ENCODE data around the gene CAPZA1.

GRCh38 chr1:112703706-112704105 lies 84.1 kb downstream of the CAPZA1 start:
- TF ChIP-seq, protein P1, sequence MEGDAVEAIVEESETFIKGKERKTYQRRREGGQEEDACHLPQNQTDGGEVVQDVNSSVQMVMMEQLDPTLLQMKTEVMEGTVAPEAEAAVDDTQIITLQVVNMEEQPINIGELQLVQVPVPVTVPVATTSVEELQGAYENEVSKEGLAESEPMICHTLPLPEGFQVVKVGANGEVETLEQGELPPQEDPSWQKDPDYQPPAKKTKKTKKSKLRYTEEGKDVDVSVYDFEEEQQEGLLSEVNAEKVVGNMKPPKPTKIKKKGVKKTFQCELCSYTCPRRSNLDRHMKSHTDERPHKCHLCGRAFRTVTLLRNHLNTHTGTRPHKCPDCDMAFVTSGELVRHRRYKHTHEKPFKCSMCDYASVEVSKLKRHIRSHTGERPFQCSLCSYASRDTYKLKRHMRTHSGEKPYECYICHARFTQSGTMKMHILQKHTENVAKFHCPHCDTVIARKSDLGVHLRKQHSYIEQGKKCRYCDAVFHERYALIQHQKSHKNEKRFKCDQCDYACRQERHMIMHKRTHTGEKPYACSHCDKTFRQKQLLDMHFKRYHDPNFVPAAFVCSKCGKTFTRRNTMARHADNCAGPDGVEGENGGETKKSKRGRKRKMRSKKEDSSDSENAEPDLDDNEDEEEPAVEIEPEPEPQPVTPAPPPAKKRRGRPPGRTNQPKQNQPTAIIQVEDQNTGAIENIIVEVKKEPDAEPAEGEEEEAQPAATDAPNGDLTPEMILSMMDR (conservative IDR thresholded peaks at IDR 0.05 in 1 of 2, IDR thresholded peaks at IDR 0.05 in 1 of 2; ENCODE audit: low read depth in 1 of 2, low read length in 2 of 2): no peak
- TF ChIP-seq EZH2 (IDR thresholded peaks at IDR 0.05; ENCODE audit: low read length, missing control alignments): no peak
